C4-2B (cell line): ENCODE measurements around the gene NF1.

Experiments
- H3K27ac ChIP-seq: fragments of 450-650 bp; 2 replicates; pipeline ENCODE4 v1.5.1; 2017
- ZFX ChIP-seq: fragments of 450-650 bp; IDR thresholded peaks from 2 replicates; pipeline ENCODE4 v1.6.1; 2017
- TF ChIP-seq, protein P1 (sequence below): fragments of 450-650 bp; conservative IDR thresholded peaks from 2 replicates; pipeline ENCODE4 v1.5.1; 2017; ENCODE audit warnings: mild to moderate bottlenecking

NF1 gene

DNA sequence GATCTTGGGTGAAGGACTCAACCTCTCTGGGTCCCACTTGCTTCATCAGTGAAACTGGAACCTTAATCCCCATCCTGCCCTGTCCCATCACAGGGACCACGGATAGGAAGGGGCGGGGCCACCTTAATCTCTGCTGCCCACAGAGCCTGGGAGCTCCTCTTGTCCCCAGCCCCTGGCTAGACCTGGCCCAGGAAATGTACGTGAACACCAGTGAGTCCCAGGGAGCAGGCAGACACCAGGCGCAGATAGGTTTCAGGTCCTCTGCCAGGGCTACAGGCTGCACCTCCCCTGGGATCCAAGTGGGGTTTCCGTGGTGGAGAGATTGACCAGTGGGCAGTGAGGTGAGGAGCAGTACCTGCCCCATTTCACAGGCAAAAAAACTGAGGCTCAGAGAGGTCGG lies 317.7 kb downstream of the NF1 start:
- TF ChIP-seq ZFX, result no peak
- TF ChIP-seq, protein P1, sequence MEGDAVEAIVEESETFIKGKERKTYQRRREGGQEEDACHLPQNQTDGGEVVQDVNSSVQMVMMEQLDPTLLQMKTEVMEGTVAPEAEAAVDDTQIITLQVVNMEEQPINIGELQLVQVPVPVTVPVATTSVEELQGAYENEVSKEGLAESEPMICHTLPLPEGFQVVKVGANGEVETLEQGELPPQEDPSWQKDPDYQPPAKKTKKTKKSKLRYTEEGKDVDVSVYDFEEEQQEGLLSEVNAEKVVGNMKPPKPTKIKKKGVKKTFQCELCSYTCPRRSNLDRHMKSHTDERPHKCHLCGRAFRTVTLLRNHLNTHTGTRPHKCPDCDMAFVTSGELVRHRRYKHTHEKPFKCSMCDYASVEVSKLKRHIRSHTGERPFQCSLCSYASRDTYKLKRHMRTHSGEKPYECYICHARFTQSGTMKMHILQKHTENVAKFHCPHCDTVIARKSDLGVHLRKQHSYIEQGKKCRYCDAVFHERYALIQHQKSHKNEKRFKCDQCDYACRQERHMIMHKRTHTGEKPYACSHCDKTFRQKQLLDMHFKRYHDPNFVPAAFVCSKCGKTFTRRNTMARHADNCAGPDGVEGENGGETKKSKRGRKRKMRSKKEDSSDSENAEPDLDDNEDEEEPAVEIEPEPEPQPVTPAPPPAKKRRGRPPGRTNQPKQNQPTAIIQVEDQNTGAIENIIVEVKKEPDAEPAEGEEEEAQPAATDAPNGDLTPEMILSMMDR, result no peak
- no peak overlapping the region for H3K27ac ChIP-seq

DNA sequence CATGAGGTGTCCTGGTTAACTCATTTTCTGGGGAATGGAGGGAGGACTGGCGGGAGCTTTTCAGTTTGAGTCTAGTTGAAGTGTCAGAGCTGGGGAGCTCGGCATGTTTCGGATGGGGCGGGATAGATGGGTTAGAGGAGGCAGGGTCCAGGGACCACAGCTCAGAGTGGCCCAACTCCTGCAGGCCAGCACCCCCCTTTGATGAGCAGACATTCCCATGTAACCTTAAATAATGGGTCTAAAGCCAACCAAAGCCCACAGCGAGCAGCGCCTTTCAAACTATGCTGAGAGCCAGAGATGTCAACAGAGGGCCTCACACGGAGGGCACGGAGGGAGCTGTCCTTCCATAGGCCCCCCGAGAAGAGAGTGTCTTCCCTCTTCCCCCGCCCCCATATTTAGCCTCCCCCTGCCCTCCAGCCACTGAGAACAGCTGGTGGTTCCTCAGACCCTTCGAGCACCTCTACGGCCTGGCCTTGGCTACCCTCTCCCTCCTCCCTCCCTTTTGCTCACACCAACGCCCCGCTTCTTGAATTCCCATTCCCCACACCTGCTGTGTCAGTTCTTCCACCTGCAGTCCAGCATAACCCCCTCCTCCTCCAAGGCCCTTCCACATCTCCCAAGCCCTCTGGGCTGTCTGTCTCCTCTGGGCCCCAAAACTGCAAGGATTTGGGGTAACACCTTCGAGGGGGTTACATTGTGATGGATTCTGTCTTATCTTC lies 318.5 kb downstream of the NF1 start:
- H3K27ac ChIP-seq, result no peak overlapping the region
- TF ChIP-seq ZFX, result no peak
- TF ChIP-seq, protein P1, result no peak

DNA sequence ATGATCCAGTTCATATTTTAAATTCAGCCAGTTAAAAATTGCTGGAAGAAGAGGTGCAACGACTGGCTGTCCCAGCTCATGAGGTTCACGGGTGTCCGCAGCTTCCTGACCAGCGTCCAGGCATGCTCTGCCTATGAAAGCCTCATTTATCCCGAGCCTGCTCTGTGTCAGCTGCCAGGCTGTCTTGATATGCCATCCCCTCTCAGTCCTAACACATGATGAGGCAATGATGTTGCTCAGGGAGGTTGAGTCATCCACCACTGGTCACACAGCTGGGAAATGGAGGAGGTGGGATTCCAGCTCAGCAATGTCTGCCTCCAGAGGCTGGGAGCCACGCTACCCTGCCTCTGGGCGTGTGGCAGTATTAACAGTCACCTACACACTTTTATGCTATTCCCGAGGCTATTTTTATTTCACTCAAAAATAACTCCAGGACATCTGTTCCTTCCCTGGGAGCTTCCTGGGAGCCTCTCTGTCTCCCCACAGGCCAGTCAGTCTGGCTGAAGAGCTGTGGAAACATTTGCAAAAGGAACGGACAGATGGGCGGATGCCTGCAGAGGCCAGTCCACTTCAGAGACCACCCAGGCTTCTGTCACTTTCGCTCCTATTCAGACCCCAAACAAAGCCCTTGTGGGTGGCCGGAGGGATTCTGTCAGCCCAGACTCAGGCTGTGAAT lies 319.2 kb downstream of the NF1 start:
- H3K27ac ChIP-seq, result no peak overlapping the region
- TF ChIP-seq, protein P1, result no peak
- TF ChIP-seq ZFX, result no peak

DNA sequence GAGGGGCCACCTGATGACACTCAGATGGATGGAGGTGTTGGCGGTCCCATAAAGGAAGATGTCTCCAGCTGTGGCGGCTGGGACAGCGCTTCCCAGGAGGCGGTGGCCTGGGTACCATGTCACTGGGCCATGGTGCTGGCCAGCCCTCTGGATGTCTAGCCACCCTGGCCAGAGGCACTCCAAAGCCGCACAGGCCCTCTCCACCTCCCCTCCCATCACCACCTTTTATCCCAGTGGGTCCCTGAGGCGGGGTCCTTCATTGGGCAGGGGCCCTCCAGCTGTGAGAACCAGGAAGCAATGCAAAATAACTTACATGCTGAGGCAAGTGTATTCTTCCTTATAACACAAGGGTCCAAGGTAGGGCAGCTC lies 319.8 kb downstream of the NF1 start:
- H3K27ac ChIP-seq, result no peak overlapping the region
- no peak for TF ChIP-seq ZFX
- TF ChIP-seq, protein P1, result no peak

DNA sequence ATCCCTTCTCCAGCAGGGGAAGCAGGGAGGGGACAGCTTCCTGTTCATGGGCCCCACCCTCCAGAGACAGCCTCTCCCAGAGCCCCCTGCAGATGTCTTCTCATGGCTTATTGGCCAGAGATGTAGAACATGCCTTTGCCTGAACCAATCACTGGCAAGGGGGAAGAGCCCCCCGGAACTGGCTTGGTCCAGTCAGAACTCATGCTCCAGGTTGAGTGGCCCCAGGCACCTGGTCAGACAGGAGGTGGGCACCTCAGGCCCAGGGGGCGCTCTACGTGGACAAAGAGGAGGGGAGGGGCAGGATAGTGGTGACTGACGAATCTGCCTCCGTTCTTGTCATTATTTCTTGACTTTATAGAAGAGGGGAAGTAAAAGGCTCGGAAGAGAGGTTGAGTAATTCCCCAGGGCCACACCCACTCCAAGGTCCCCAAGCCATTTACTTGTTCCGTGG lies 320.3 kb downstream of the NF1 start:
- TF ChIP-seq ZFX, result no peak
- TF ChIP-seq, protein P1, result no peak
- no peak overlapping the region for H3K27ac ChIP-seq

DNA sequence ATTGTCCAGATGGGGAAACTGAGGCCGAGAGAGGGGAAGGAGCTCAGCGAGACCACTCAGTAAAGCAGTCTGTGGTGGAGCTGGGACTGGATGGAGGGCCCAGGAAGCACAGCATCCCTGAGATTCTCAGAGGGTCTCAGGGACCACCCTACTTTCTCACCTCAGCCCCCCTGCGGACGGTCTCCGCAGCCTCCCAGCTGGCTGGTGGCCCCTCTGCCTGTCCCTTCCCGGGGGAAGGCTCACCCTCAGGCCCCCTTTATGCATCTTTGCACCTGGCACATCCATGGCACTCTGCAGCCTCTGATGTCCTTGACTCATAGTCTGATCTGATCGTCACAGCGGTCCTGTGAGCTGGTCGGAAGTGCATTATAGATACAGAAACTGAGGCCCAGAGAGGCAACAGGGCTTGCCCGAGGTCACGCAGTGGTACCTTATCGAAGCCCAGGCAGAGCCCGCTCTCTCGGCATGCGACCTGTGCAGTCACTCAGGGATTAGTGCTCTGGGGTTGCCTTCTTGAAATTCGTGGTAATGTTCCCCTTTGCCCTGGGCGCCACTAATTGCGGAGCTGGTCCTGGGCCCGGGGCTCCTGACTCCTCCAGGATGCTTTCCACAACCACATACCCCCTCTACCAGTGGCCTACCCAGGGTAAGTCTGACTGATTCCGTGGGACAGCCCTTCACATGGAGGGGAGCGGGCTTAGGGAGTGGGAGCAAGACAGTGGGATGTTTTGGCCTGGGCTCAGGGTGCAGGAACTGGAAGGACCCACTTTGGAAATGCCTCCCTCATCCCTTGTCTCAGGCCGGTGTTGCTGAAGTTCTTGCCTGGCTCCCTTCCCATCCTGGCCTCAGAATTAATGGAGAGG lies 321.1 kb downstream of the NF1 start:
- TF ChIP-seq, protein P1, result no peak
- no peak for TF ChIP-seq ZFX
- no peak overlapping the region for H3K27ac ChIP-seq
